ENCODE results near the gene PARVG. TPM values are rescaled to one million over a fixed set of nuclear protein-coding genes. Genes with fewer than 3 reads are reported as not detected.

PARVG gene
- total RNA-seq, 1 experiment from 2014 or later: 0.23 TPM

- Mint-ChIP-seq H3K36me3 (ENCODE audit: insufficient read depth, unreplicated experiment) (no peaks in the 10 kb centered on the region), H3K4me3 (ENCODE audit: unreplicated experiment) (no peak overlapping the region), H3K27me3 (ENCODE audit: insufficient read depth, unreplicated experiment) (no peaks in the 10 kb centered on the region), H3K27ac (ENCODE audit: low read depth, unreplicated experiment) (no peak overlapping the region), H3K9me3 (ENCODE audit: unreplicated experiment) (peaks cover 5% of the 10 kb centered on the region), H3K4me1 (ENCODE audit: insufficient read depth, unreplicated experiment) (no peaks in the 10 kb centered on the region)
- TF ChIP-seq, protein P1, sequence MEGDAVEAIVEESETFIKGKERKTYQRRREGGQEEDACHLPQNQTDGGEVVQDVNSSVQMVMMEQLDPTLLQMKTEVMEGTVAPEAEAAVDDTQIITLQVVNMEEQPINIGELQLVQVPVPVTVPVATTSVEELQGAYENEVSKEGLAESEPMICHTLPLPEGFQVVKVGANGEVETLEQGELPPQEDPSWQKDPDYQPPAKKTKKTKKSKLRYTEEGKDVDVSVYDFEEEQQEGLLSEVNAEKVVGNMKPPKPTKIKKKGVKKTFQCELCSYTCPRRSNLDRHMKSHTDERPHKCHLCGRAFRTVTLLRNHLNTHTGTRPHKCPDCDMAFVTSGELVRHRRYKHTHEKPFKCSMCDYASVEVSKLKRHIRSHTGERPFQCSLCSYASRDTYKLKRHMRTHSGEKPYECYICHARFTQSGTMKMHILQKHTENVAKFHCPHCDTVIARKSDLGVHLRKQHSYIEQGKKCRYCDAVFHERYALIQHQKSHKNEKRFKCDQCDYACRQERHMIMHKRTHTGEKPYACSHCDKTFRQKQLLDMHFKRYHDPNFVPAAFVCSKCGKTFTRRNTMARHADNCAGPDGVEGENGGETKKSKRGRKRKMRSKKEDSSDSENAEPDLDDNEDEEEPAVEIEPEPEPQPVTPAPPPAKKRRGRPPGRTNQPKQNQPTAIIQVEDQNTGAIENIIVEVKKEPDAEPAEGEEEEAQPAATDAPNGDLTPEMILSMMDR (IDR thresholded peaks at IDR 0.05; ENCODE audit: unreplicated experiment): no peak
- no TSS peak for BruUV-seq (replicated peaks)
- intact Hi-C loops (cut with micrococcal nuclease): no loop called here
- CTCF ChIA-PET: no interaction called here
- POLR2A ChIA-PET: no interaction called here
- no peak for DNase-seq (ENCODE audit: unreplicated experiment)
Observed at GRCh38 chr22:44133161-44133560, 47.6 kb upstream of the PARVG start.

GRCh38 chr22:44133901-44134571, 46.7 kb upstream of the PARVG start:
- no peak overlapping the region for H3K4me3 Mint-ChIP-seq (ENCODE audit: unreplicated experiment)

DNA sequence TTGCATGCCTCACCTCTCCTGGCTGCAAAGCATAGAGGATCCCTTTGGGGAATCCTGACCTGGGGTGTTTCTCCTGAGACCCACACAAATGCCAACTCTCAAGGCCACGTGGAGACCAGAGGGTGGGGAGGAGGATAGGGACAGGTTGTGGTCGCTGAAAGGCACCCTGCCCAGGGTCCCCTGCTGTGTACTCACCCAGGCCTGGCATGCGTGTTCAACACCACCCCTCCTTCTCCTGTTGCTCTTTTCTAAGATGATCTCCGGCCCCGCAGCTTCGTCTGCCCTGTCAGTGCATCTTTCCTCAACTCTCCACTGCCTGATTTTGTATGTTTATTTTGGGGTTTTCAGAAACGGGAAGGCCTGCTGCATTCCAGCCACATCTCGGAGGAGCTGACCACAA, 44.6 kb upstream of the PARVG start:
- no TSS peak for BruUV-seq (replicated peaks)
- no peaks in the 10 kb centered on the region for H3K27me3 Mint-ChIP-seq (ENCODE audit: insufficient read depth, unreplicated experiment)
- TF ChIP-seq, protein P1 (IDR thresholded peaks at IDR 0.05; ENCODE audit: unreplicated experiment): no peak
- ChIA-PET POLR2A (no interaction called here), CTCF (no interaction called here)
- no peak overlapping the region for H3K4me3 Mint-ChIP-seq (ENCODE audit: unreplicated experiment)
- peaks cover 6% of the 10 kb centered on the region for H3K36me3 Mint-ChIP-seq (ENCODE audit: insufficient read depth, unreplicated experiment)
- peaks cover 5% of the 10 kb centered on the region for H3K9me3 Mint-ChIP-seq (ENCODE audit: unreplicated experiment)
- H3K27ac Mint-ChIP-seq (ENCODE audit: low read depth, unreplicated experiment): no peak overlapping the region
- intact Hi-C loops (cut with micrococcal nuclease): no loop called here
- no peak for DNase-seq (ENCODE audit: unreplicated experiment)
- no peaks in the 10 kb centered on the region for H3K4me1 Mint-ChIP-seq (ENCODE audit: insufficient read depth, unreplicated experiment)

More at GRCh38 chr22:44133901-44134571, 46.7 kb upstream of the PARVG start:
- peaks cover 5% of the 10 kb centered on the region for H3K9me3 Mint-ChIP-seq (ENCODE audit: unreplicated experiment)
- H3K36me3 Mint-ChIP-seq (ENCODE audit: insufficient read depth, unreplicated experiment): no peaks in the 10 kb centered on the region
- H3K27ac Mint-ChIP-seq (ENCODE audit: low read depth, unreplicated experiment): no peak overlapping the region
- BruUV-seq (replicated peaks): no TSS peak
- H3K4me1 Mint-ChIP-seq (ENCODE audit: insufficient read depth, unreplicated experiment): no peaks in the 10 kb centered on the region
- DNase-seq (ENCODE audit: unreplicated experiment): no peak
- TF ChIP-seq, protein P1 (IDR thresholded peaks at IDR 0.05; ENCODE audit: unreplicated experiment): no peak
- ChIA-PET POLR2A (no interaction called here), CTCF (no interaction called here)
- H3K27me3 Mint-ChIP-seq (ENCODE audit: insufficient read depth, unreplicated experiment): no peaks in the 10 kb centered on the region
- intact Hi-C loops (cut with micrococcal nuclease): no loop called here

- Mint-ChIP-seq H3K27me3 (ENCODE audit: insufficient read depth, unreplicated experiment) (no peaks in the 10 kb centered on the region), H3K9me3 (ENCODE audit: unreplicated experiment) (peaks cover 5% of the 10 kb centered on the region), H3K36me3 (ENCODE audit: insufficient read depth, unreplicated experiment) (peaks cover 6% of the 10 kb centered on the region), H3K4me1 (ENCODE audit: insufficient read depth, unreplicated experiment) (no peaks in the 10 kb centered on the region), H3K27ac (ENCODE audit: low read depth, unreplicated experiment) (no peak overlapping the region), H3K4me3 (ENCODE audit: unreplicated experiment) (no peak overlapping the region)
- POLR2A ChIA-PET: no interaction called here
- DNase-seq (ENCODE audit: unreplicated experiment): no peak
- BruUV-seq (replicated peaks): no TSS peak
- TF ChIP-seq, protein P1 (IDR thresholded peaks at IDR 0.05; ENCODE audit: unreplicated experiment): no peak
- intact Hi-C loops (cut with micrococcal nuclease): no loop called here
- CTCF ChIA-PET: interaction anchor here (0.6 kb wide), 2 partner anchors 31 to 839 kb away, joined by 3 read pairs; no protein-coding TSS in a partner anchor
Observed at GRCh38 chr22:44136786-44137185, 43.9 kb upstream of the PARVG start.

Measured in MCF 10A (cell line).